Stimulated activated CD4-positive, alpha-beta T cell treated with anti-CD3 and anti-CD28 coated beads, Interleukin-15, amount 100 ng/mL, for 48 hours (primary cell): ENCODE data around the gene CDH8.
"Not testable (repeated sequence)": the region's sequence is repeated elsewhere in the genome, so short reads cannot be mapped to it uniquely, and the experiment has no call there.

Source experiments
- DNase-seq, 2 donors: peaks; one replicate each; pipeline ENCODE4 v3.0.0-alpha.2; 2020; ENCODE audit warnings: low read depth in 2 of 2

Gene CDH8

DNA sequence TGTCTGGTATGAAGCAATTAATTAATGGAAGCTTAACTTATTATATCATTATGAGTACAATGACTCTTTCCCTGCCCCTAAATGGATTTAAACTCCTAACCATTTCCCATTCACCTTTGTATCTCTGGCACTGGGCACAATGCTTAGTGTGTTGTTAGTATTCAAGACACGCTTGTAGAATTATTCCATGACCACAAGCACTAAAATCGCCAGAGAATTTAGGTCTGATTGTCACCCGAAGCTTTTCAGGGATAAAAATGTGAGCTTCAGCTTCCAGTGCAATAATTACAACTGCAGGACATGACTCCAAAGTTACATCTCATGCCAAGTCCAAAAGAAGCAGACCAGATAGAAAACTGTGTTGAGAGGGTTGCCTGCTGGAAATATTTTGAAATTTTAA lies 101.6 kb downstream of the CDH8 start:
- no peak for DNase-seq

DNA sequence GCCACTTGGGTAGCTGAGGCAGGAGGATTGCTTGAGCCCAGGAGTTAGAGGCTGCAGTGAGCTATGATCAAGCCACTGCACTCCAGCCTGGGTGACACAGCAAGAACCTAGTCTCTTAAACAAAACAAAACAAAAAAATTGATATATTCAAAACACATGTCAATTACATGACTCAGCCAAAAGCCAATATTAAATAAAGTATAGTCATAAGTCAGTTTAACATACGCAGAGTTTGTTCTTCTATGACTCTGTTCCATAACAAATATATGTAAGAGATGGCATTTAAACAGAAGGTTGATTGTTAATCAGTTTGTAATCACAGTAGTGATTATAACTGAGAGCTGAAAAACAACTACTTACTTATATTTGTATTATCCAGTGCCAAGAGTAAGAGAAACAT lies 106.5 kb downstream of the CDH8 start:
- DNase-seq, result no peak

DNA sequence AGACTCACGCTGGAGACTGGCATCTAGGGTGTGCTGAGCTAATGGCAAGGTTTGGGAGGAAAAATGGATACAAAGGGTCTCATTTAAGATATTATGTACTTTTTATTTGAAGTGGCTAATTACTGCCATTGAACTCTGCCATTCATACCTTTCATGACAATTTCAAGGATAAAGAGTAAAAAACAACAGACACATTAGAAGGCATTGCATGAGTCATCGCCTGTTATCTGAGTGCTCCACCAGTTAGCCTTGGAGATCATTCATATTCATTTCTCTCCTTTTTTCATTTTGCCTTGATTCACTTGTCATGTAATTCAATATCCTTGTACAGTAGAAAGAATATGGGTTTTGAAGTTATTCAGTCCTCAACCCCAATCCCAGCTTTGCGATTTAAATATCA lies 109.5 kb downstream of the CDH8 start:
- no peak for DNase-seq

DNA sequence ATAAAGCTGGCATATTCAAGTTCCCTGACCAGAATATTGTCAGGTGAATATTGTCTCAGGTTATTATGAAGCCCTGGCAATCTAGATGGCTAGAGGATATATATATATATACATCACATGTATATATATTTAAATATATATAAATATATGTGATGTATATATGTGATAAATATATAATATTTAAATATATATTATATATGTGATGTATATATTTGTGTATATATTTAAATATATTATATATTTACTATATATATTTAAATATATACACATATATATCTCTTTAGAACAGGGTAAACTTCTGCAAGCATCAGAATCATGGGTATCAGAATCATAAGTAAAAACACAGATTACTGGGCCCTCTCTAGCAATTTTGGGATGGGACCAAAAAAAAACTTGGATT lies 112.6 kb downstream of the CDH8 start:
- DNase-seq, result no peak

DNA sequence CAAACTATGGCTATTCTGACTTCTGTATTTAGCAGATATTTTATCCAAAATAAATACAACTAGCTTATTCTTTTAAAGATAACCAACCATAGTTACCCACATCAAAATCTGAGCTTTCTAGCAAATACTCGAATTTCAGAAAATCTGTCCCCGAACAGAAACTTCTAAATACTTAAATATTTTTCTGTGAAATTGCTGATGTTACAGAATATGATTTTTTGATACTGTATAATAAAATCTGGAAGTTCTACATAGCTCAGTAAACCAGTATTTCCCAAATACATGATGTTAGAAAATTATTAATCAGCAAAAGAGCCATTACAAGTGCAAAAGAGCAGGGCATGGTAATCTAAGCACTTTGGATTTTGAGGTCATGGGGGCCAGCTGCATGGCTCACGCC lies 114.9 kb downstream of the CDH8 start:
- DNase-seq, result no peak

DNA sequence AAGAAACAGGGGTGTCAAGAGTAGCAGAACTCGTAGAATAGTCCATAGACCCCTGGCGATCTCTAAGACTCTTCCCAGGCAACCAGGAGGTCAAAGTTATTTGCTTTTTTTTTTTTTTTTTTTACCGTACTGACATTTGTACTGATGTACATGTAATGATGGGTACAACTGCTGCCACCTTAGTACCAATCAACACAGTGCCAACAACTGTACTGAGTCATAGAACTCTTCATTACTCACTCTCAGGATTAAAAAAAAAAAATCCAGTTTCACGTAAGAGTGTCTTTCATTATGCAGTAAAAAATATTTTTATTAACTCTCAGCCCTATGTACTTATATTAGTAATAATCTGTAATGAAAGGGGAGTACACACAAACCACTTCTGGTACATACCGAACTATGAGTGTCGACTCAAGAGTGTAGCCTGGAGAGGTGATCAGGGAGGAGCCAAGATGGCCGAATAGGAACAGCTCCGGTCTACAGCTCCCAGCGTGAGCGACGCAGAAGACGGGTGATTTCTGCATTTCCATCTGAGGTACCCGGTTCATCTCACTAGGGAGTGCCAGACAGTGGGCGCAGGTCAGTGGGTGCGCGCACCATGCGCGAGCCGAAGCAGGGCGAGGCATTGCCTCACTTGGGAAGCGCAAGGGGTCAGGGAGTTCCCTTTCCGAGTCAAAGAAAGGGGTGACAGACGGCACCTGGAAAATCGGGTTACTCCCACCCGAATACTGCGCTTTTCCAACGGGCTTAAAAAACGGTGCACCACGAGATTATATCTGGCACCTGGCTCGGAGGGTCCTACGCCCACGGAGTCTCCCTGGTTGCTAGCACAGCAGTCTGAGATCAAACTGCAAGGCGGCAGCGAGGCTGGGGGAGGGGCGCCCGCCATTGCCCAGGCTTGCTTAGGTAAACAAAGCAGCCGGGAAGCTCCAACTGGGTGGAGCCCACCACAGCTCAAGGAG lies 118.1 kb downstream of the CDH8 start:
- not testable (repeated sequence) for DNase-seq

DNA sequence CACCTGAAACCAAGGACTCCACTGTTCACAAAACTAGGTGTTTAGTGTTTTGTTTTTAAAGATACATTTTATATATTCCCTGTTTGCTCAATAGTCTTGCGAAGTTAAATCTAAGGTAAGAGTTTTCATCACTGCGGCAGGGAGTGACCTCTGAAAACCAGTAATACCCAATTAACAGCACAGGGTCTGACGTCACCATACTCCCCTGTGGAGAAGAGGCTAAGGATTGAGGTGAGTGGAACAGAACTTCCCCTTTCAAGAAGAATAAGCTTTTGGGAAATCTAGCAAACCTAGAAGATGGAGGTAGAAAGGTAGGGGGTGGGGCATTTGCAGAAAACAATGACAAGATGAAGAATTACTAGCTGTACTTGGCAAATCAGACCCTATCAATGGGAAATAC lies 120.7 kb downstream of the CDH8 start:
- DNase-seq, result no peak

DNA sequence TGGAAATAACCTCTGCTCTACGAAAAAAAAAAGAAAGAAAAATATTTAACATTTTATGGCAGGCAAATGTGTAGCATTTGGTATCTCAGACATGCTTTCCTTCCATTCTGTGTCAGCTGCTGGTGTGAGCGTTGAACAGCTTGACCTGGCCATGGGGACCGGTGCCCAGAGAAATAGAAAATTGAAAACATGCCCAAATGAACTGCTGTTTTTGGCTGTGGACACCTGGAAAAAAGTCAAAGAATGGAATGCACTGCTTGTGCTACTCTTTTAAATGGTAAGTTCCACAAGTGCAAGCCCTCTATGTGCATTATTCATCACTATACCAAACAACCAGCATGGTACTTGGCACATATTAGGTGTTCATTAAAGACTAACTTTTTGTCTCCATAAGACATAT lies 127.2 kb downstream of the CDH8 start:
- DNase-seq, result no peak

DNA sequence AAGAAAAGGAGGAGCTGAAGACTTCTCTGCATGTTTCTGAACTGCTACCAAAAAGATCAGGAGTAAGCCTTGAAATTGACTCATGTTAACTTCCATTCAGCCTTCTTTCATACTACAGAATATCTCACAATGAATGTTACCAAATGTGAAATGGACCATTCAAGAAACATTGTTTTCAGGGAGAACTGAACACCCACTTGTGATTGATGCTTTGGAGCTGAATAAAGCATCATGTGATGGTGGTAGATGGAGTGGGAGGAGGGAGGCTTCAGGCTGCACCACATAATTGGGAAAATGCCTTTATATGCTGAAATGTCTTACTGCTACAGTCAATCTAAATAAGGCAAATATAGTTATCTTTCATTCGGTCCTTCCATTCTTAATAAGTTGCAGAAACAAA lies 127.8 kb downstream of the CDH8 start:
- DNase-seq, result no peak

DNA sequence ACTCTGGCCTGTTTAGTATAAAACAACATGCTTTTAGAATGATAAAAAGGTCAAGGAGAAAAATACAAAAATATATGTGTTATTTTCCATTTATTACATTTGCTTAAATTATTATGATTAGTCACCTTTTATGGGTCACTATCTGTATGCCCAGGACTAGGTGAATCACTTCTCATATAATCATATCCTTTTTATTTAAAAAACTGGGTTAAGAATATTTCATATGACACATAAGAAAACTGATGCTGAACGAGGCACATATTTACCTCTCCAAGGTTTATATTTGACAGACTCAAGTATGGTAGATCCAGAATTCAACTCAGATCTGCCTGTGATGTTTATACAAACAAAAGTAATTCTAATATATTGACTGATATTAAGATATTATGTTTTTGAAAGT lies 134.5 kb downstream of the CDH8 start:
- no peak for DNase-seq

DNA sequence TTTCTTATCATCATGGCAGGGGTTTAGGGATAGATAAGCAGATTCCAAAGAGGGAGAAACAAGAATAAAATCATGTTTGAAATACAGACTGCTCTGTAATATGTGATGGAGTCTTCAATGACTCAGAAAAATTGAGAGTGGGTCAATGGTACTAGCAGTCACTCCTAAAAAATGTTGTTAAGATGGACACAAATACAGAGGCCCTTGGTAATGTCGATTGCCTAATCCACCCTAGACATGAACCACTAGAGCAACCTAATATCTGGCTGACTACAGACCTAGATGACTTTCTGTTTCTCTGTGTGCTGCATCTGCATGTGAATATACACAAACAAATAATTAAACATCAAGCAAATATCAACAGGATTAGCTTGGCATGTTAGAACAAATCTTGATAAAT lies 135.8 kb downstream of the CDH8 start:
- no peak for DNase-seq

DNA sequence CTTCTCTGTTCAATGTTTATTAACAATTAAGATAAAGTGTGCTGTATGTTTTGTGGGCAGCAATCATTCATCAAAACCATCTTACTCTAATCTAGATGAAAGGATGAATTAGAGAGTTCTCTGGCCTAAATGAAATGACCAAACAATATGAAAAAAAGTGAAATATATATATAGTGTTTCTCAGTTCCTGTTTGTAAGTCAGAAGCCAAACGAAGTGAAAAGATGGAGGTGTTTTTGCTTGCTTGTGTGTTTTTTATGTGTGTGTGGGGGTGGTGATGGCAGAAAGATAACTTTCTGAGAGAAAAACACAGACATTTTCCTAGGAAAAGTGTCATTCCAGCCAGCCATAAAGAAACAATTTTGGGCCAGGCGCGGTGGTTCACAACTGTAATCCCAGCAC lies 138.6 kb downstream of the CDH8 start:
- no peak for DNase-seq

DNA sequence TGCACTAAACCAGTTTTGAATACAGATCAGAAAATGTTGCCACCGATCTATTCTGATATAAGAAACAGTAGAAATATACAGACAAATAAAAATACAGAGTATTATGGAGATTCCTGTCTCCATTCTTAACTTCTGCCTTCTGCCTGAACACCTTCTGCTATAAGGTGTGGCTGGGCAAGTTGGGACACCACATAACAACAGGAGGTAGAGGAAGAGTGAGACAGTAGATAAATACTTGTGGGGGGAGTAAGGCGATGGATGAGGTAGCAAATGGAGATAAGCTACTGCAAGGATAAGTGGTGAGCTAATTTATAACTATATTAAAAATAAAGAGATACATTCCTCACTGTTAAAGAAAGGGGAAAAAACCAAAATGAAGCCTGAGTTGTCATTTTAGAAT lies 143.7 kb downstream of the CDH8 start:
- DNase-seq, result no peak

DNA sequence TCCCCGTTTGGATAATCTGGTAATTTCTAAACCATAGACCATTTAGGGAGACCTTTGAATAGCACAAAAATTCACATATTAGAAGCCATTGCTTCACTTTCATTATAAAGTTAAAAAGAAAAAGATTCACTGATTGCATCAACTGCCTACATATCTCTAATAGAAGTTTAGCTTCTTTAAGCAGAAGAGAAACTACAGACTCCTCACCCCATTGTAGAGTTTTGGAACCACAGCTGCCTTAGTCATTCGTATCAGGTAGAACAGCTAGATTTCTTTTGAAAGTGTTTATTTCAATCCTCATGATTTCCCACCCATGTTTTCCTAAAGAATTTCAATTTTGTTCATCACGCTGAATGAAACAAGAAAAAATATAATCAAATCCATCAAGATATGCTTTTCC lies 144.8 kb downstream of the CDH8 start:
- DNase-seq, result no peak

DNA sequence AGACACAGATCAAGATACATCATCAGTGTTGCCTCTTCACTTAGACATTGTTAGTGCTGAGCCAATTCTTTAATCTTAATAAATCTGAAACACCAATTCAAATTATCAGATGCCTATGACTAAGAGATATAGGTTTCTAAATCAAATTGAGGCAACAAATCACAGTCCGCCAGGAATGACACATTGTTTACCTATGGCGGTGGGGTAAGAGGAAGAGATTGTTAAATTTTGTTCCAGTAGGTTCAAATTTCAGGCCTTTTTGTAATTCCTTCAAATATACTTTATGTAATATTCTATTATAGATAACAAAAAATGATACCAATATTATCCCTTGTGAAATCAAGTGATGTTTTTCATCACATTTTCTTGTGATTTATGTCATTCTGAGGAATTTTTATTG lies 145.9 kb downstream of the CDH8 start:
- no peak for DNase-seq

DNA sequence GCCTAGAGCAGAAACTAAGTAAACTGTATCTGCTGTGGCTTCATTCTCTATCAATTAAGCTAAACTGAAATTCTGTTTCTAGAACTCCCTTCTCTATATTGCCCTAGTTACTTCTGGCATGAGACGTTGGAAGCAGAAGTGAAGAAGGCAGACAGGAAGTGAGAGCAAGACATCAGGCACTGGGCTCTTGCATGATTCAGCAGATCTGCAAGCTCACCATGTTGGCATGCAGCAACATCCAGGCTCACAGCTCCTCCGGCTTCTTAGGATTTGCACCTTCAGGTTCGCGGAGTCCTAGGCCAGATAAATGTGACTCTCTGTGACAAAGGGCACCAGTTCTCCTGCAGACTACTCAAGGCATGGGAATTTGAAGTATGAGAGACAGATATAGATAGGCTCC lies 148.3 kb downstream of the CDH8 start:
- DNase-seq, result no peak

DNA sequence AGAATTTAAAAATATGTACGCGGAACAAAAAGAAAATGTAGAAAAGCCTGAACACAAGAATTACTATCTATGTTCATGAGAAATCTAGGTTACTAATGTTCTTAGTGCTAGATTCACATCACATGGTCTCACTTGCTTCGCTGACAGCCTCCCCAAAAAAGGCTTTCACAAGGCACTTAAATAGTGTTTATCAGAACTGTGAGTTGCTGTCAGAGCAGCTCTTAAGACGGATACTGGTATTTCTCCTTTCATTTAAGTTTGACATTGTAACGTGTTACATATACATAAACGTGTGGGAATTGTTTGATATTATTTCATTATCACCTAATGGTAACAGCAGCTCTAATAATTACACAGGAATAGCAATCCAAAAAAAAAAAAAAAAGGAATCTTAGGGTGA lies 150.9 kb downstream of the CDH8 start:
- DNase-seq, result no peak

DNA sequence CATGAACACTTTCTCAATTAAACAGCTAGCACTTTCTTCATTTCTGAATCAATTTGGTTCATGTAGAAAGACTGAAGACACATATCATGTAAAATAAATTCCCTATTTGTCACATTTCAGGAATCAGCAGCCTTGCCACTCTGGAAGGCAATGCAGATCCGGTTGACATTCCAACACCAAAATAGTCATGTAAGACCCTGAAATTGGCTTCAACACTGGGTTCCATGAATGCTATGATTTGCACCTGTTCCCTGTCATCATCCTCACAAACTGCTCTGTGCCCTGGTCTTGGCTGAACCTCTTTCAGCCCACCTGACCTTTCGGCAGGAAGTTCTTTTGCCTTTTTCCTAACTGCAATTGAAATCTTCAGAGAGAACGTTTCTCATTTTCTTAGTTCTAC lies 156.9 kb downstream of the CDH8 start:
- no peak for DNase-seq

DNA sequence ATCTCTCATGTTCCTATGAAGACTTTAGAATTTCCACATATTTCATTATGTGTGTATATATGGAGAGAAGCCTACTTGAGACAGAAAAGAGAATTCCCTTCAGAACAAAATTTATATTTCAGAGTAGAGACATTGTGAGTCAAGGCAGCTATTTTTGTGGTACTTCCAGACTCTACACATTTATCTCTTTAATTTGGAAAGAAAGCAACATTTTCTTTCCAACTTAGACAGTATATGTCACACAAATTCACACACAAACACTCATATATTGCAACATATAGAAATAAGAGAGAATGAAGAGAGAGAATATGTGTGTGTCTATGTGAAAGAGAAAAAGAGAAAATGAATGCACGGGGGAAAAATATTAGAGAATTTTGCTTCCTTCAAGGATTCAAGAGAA lies 158.8 kb downstream of the CDH8 start:
- no peak for DNase-seq

DNA sequence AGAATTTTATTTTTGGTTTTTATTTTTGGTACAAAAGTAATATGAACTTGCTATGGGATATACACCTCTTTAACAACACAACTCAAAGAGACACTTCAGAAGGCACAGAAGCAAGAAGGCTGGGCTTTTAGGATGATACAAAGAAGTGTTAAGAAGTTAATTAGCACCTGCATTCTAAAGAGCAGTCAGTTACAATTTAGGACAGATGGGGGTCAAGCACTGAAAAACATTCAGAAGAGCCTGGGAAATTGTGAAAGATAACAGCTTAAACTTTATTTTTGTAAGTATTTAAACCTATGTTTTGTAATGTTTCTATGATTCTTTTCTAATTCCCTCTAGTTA lies 163.5 kb downstream of the CDH8 start:
- no peak for DNase-seq

DNA sequence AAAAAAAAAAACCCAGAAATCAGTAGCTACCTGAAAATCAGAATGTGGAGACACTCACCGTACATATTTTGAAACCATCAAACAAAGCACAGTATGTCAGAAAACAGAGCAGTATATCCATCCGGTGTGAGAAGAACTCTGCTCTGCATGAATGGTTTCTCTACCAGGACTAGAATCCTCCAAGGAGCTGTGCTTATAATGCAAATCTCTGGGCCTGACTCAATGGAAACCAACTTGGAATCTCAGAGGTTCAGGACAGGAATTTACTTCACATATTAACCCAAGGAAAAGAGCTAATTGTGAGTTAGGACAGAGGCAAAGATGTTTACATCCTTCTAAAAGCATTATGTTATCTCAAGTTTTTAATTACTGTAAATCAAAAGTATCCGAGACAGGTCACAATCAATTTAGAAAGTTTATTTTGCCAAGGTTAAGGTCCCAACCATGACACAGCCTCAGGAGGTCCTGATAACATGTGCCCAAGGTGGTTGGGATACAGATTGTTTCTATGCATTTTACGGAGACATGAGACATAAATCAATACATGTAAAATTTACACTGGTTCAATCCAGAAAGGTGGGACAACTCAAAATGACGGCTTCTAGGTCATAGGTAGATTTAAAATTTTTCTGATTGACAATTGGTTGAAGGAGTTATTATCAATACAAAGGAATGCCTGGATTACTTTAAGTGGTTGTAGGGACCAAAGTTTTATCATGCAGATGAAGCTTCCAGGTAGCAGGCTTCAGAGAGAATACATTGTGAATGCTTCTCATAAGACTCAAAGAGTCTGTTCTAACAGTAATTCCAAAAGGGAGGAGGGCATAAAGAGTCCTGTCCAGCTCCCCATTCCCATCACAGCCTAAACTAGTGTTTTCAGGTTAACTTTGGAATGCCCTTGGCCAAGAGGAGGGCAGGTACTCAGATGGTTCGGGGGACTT lies 164.1 kb downstream of the CDH8 start:
- DNase-seq, result no peak

DNA sequence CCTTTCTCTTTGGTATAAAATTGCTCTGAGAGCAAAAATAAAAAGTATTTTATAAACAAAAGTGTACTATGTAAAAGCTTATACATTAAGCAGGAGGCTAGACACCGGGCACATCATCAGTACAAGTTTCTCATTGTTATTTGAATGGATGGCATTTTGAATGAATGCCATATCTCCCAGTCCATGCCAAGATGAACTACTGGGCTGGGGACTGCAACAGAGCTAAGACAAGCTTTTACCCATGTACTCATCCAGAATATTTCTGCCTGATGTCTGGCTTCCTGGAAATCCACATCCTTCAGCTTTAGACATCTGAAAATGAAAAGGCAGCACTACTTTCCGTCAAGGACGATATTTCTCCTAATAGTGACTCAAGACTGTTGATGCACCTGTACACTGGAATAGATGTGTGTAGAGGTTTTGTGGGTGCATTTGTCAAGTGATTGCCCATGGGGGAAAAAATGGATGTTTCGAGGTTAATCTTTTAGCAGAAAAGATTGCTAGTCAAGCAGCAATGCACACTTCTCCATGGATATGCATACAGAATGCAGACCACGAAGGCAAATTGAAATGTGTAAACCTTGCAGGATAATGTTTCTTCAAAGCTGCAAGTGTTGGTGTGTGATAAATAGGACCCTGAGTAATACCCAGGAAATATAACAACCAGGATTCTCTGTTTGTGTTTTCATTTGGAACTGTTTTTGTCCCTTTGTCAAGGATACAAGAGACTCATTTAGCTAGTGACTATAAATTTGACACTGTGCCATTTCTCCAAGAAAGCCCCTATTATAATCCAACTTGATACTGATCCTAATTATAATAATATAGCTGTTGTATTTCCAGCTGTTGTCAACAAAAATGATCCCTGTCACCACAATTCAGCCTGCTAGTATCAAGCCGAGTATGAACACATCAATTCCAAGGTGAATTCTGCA lies 173.8 kb downstream of the CDH8 start:
- no peak for DNase-seq
